Measurements from ENCODE around the gene PKIG. TPM values are rescaled to one million over a fixed set of nuclear protein-coding genes. Genes with fewer than 3 reads are reported as not detected.

The PKIG gene
- total RNA-seq, 1 experiment from 2014 or later, result 64.9 TPM

- no peak for TF ChIP-seq EZH2 (IDR thresholded peaks at IDR 0.05; ENCODE audit: borderline replicate concordance, low read depth, low read length, poor library complexity, severe bottlenecking)
- H3K4me3 ChIP-seq (ENCODE audit: low read depth, low read length, poor library complexity, severe bottlenecking), result no peak overlapping the region
- H3K4me1 ChIP-seq (ENCODE audit: insufficient read depth, low read length, poor library complexity, severe bottlenecking), result peaks cover 47% of the 10 kb centered on the region
- no TSS peak for BruUV-seq (replicated peaks)
- no peaks in the 10 kb centered on the region for H3K27me3 ChIP-seq (replicated peaks; ENCODE audit: insufficient read depth, low read depth, low read length, poor library complexity)
- H3K36me3 ChIP-seq (ENCODE audit: insufficient read depth, low read length, poor library complexity, severe bottlenecking), result no peaks in the 10 kb centered on the region
- intact Hi-C loops (cut with micrococcal nuclease; ENCODE audit: unreplicated experiment), result loop anchor here (5.0 kb wide), 1 partner anchor 77 kb away; the partner anchor contains the start of gene SERINC3
- ChIA-PET POLR2A (ENCODE audit: low non-redundant PET) (no interaction called here), CTCF (no interaction called here)
- H3K27ac ChIP-seq (ENCODE audit: low read depth, low read length, poor library complexity, severe bottlenecking), result peak overlapping the region; percentile 54
- H3K9me3 ChIP-seq (ENCODE audit: low read depth, low read length, poor library complexity, severe bottlenecking), result no peaks in the 10 kb centered on the region
- DNase-seq (ENCODE audit: low spot score), result no peak
These were observed 17.3 kb downstream of the PKIG start for GRCh38 chr20:44599715-44600114.

DNA sequence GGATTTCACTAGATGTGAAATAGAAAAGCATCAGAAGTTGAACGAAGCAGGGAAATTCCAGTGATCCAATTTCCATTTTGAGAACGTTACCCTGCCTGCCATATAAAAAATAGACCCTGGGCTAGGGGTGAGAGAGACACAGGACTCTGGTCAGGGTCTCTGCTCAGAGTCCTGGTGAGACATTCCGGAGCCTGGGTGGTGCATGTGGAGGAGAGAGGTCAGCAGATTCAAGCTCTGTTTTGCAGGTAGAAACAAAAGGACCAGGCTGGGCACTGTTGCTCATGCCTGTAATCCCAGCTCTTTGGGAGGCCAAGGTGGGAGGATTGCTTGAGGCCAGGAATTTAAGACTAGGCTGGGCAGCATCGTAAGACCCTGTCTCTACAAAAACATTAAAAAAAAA is 17.9 kb downstream of the PKIG start:
- TF ChIP-seq, protein P1, sequence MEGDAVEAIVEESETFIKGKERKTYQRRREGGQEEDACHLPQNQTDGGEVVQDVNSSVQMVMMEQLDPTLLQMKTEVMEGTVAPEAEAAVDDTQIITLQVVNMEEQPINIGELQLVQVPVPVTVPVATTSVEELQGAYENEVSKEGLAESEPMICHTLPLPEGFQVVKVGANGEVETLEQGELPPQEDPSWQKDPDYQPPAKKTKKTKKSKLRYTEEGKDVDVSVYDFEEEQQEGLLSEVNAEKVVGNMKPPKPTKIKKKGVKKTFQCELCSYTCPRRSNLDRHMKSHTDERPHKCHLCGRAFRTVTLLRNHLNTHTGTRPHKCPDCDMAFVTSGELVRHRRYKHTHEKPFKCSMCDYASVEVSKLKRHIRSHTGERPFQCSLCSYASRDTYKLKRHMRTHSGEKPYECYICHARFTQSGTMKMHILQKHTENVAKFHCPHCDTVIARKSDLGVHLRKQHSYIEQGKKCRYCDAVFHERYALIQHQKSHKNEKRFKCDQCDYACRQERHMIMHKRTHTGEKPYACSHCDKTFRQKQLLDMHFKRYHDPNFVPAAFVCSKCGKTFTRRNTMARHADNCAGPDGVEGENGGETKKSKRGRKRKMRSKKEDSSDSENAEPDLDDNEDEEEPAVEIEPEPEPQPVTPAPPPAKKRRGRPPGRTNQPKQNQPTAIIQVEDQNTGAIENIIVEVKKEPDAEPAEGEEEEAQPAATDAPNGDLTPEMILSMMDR (conservative IDR thresholded peaks at IDR 0.05; ENCODE audit: low read depth, low read length), result no peak
- no peak for TF ChIP-seq EZH2 (IDR thresholded peaks at IDR 0.05; ENCODE audit: borderline replicate concordance, low read depth, low read length, poor library complexity, severe bottlenecking)
- CTCF ChIA-PET, result no interaction called here
- intact Hi-C loops (cut with micrococcal nuclease; ENCODE audit: unreplicated experiment), result no loop called here
- Histone ChIP-seq H3K4me3 (ENCODE audit: low read depth, low read length, poor library complexity, severe bottlenecking) (no peak overlapping the region), H3K36me3 (ENCODE audit: insufficient read depth, low read length, poor library complexity, severe bottlenecking) (no peaks in the 10 kb centered on the region), H3K27ac (ENCODE audit: low read depth, low read length, poor library complexity, severe bottlenecking) (peak overlapping the region; percentile 54), H3K27me3 (replicated peaks; ENCODE audit: insufficient read depth, low read depth, low read length, poor library complexity) (no peaks in the 10 kb centered on the region), H3K4me1 (ENCODE audit: insufficient read depth, low read length, poor library complexity, severe bottlenecking) (peaks cover 47% of the 10 kb centered on the region), H3K9me3 (ENCODE audit: low read depth, low read length, poor library complexity, severe bottlenecking) (no peaks in the 10 kb centered on the region)
- POLR2A ChIA-PET (ENCODE audit: low non-redundant PET), result no interaction called here
- BruUV-seq (replicated peaks), result no TSS peak
- no peak for DNase-seq (ENCODE audit: low spot score)

DNA sequence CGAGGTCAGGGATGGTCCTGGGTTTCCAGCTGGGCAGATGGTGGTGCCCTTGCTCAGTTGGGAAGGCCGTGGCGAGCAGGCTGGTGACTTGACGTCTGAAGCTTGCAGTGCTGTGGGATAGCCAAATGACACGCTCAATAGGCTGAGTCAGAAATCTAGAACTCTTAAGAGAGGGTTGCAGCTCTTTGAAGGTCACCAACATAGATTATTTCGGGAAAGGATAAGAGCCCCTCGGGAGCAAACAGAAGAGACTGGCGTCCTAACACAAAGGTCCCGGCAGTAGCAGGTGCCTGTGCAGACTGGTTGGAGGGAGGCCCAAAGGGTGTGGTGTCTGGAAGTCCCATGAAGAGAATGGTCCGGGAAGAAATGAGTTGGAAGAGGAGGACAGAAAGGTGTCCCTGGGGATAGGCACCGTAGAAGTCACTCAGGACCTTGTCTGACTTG is 18.4 kb downstream of the PKIG start:
- no TSS peak for BruUV-seq (replicated peaks)
- H3K27ac ChIP-seq (ENCODE audit: low read depth, low read length, poor library complexity, severe bottlenecking), result peak overlapping the region; percentile 54
- intact Hi-C loops (cut with micrococcal nuclease; ENCODE audit: unreplicated experiment), result no loop called here

More for the DNA sequence above, 18.4 kb downstream of the PKIG start:
- ChIA-PET POLR2A (ENCODE audit: low non-redundant PET) (no interaction called here), CTCF (no interaction called here)
- Histone ChIP-seq H3K27me3 (replicated peaks; ENCODE audit: insufficient read depth, low read depth, low read length, poor library complexity) (no peaks in the 10 kb centered on the region), H3K4me1 (ENCODE audit: insufficient read depth, low read length, poor library complexity, severe bottlenecking) (peaks cover 47% of the 10 kb centered on the region), H3K36me3 (ENCODE audit: insufficient read depth, low read length, poor library complexity, severe bottlenecking) (no peaks in the 10 kb centered on the region), H3K9me3 (ENCODE audit: low read depth, low read length, poor library complexity, severe bottlenecking) (no peaks in the 10 kb centered on the region), H3K4me3 (ENCODE audit: low read depth, low read length, poor library complexity, severe bottlenecking) (no peak overlapping the region)
- DNase-seq (ENCODE audit: low spot score), result no peak
- TF ChIP-seq, protein P1 (conservative IDR thresholded peaks at IDR 0.05; ENCODE audit: low read depth, low read length), result no peak
- no peak for TF ChIP-seq EZH2 (IDR thresholded peaks at IDR 0.05; ENCODE audit: borderline replicate concordance, low read depth, low read length, poor library complexity, severe bottlenecking)

Measured in A673 (cell line).